Endothelial cell of umbilical vein (primary cell): ENCODE data around the gene HIP1.

Experiments used
- CTCF ChIP-seq, 2 donors: IDR thresholded peaks; 1 replicate in 1 of 2; 2 replicates in 1 of 2; pipeline ENCODE4 v1.5.1; 2011; ENCODE audit warnings: low read length in 2 of 2, mild to moderate bottlenecking in 2 of 2, moderate library complexity in 2 of 2, control low read depth in 1 of 2, inconsistent platforms in 1 of 2, low read depth in 1 of 2; ENCODE audit not compliant: insufficient read depth in 1 of 2; ENCODE audit errors: extremely low read depth in 1 of 2
- EZH2 ChIP-seq: IDR thresholded peaks from 2 replicates; pipeline ENCODE4 v1.6.1; 2012; ENCODE audit warnings: borderline replicate concordance, low read depth, mild to moderate bottlenecking, moderate library complexity, low read length, inconsistent platforms; ENCODE audit not compliant: severe bottlenecking
- MYC ChIP-seq: IDR thresholded peaks from one replicate; pipeline ENCODE4 v1.6.1; 2011; ENCODE audit warnings: mild to moderate bottlenecking, low read depth, low read length

GRCh38 chr7:75647709-75648438 lies 90.9 kb downstream of the HIP1 start:
- TF ChIP-seq MYC (no peak), EZH2 (no peak), CTCF (IDR thresholded peaks at IDR 0.05; ENCODE audit: extremely low read depth in 1 of 2, insufficient read depth in 1 of 2, low read depth in 1 of 2, low read length in 2 of 2) (no peak)
